NCI-H2227 (cell line): ENCODE data around the gene OTUB1.
A peak's percentile ranks its signal among the peaks of the same experiment; 100 is the strongest.

Experiments
- DNase-seq: peaks from one replicate; lab custom pipeline; 2025; ENCODE audit not compliant: unreplicated experiment; lab: John Stamatoyannopoulos, UW

OTUB1 gene

DNA sequence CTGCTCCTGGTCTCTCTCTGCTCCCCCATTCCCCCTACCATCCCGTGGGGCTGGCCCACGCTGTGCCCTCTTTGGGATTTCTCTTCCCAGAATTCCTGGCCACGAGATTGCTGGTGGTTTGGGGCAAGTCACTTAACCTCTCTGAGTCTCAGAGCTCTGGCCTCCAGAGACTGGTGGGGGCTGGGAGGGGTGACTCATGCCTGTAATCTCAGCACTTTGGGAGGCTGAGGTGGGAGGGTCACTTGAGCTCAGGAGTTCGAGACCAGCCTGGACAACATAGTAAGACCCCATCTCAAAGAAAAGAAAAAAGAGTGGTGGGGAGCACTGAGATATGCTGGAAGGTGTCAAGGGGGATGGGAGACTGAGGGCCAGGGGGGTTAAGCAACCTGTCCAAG, 18.3 kb downstream of the OTUB1 start:
- no peak for DNase-seq

DNA sequence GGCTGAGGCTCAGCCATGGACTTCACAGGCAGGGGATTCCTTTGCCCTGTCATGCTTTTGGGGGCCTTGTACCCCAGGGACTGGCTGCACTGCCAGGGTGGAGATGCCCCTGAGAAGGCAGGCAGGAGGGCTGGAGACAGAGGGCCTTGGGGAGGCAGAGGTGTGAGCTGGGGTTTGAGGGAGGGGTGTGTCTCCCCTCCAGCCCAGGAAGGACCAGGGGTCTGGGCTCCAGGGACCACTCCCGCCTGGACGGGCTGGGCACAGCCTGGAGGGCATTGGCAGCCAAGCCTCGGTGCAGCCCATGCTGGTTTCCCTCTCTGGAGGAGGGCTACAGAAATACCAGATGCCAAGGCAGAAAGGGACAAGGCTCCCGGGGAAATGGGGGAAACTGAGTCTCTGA, 19.5 kb downstream of the OTUB1 start:
- DNase-seq: no peak

DNA sequence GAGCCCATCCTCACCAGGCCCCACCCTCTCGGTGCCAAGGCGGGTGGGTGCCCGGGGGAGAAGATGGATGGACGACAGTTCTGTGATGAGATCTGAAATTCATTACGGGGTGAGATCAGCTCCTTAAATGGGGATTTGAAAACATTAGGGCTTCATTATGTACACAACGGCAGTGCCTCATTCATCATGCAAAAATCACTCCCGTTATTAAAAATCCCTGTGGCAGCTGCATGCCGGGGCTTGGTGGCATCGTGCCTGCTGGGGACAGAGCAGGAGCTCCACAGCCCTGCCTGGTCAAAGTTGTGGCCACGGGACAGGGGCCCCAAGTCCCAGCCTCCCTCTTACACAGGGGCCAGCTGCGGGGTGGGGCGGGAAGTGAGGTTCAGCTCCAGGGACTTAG, 20.2 kb downstream of the OTUB1 start:
- DNase-seq: no peak

DNA sequence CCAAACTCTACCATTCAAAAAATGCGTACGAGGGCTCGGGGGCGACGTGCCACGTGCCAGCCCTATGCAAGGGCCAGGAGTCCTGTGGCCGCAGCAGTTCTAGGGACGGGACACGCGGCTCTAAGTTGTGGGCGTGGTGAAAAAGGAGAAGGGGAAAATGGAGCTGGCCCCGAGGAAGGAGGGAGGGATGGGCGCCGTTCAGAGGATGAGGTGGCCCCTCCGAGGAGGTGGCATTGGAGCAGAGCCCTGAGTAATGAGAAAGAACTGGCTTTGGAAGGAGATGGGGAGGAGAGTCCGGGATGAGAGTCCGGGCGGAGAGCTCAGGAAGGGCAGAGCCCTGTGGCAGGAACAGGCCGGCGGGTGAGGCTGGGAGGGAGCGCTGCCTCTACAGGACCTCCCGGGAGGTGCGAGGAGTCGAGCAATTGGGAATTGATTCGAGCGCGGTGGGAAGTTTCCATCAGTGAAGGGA, 21.0 kb downstream of the OTUB1 start:
- DNase-seq: peak; percentile 62

DNA sequence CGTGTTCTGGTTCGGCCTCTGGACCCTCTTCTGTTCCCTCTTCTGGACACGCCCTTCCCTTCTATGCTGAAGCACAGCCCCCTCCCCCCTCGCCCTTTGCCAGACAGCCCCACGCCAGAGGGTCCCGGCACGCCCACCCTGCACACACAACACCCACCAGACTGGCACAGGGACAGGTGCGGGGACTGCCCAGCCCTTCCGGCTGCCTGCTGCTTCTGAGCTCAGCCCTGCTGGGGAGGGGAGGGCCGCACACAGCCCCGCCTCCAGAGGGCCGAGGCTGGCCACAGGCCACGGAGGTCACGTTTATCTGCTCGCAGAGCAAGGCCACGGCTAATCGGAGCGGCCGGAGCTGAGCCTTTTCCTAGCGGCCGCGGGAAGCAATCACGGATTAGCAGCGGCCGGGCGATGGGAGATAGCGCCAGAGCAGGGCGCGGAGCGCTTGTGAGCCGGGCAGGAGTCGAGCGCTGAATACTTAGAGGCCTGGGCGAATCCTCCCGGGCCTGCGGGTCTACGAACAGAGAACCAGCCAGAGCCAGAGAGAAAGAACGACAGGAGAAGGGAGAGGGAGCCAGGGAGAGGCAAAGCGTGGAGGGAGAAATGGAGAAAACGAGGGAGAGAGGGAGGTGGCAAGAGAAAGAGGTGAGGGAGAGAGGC, 21.5 kb downstream of the OTUB1 start:
- DNase-seq: peak; percentile 86

DNA sequence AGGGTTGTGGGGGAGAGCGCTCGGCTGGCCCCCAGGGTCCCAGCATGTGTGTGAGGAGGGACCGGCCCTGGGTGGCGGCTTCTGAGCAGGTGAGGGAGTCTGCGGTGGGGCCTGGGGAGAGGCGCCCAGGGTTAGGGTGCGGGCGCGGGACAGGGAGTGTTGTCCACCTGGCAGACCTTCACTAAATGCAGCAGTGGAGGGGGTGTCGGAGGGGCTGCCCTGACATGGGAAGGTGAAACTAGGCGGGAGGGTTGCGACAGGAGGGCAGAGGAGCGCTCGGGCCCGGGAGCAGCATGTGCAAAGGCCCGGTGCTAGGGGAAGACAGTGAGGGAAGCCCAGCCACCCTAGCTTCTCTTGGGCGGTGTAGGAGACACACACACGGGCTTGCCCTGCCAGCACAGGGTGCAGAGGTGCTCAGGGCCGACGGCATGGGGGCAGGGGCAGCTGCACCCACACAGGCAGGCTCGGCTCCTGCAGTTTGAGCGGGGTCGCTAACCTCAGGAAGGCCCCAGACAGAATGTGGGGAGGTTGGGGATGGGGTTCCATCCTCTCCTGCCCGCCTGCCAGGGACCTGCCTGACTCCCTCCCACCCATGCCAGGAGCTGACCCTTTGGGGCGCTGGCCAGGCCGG, 22.2 kb downstream of the OTUB1 start:
- no peak for DNase-seq

DNA sequence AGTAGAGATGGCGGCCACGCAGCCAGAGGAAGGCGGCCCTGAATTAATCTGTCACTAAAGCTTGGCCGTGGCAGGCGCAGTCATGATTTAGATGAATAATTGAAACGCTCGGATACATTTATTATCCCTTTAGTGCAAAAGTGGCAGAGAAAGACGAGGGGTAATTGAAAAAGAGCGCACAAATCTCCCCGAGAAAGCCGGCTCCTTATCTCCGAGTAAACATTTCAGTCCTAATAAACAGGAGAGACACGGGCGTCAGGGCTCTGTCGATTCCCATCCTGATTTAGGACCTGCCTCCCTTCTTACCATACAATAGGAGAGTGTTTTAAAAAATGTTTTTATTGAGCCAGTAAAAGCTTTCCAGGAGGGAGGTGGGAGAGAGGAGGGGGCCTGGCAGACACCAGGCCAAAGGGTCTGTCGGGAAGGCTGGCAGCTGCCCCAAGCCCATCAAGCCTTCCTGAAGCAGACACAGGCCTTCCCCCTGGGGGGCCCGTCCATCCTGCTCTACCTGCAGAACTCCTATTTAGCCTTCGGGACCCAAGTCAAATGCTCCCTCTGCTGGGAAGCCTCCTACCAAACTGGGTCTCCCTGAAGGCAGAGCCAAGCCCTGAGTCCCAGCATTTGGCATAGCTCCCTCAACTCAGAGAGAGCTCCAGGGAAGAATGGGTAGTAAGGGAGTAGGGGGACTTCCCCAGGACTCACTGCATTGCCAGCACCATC, 22.8 kb downstream of the OTUB1 start:
- no peak for DNase-seq

DNA sequence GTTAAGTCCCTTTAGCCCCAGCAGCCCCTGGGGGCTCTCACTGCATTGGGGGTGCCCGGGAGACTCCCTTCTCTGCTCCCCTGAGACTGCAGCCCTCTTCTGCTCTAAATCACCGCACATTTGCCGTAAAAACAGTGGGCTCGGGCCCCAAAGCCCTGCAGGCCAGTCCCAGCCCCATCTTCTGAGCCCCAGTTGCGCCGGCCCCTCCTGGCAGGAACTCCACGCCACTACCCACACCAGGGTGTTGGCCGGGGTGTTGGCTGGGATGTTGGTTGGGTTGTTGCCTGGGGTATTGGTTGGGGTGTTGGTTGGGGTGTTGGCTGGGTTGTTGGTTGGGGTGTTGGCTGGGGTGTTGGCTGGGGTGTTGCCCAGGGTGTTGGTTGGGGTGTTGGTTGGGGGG, 23.5 kb downstream of the OTUB1 start:
- DNase-seq: no peak

DNA sequence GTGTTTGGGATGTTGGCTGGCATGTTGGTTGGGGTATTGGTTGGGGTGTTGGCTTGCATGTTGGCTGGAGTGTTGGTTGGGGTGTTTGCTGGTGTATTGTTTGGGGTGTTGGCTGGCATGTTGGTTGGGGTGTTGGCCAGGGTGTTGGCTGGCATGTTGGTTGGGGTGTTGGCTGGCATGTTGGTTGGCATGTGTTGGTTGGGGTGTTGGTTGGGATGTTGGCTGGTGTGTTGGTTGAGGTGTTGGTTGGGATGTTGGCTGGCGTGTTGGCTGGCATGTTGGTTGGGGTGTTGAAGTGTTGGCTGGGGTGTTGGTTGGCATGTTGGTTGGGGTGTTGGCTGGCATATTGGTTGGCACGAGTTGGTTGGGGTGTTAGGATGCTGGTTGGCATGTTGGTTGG, 24.5 kb downstream of the OTUB1 start:
- DNase-seq: no peak

DNA sequence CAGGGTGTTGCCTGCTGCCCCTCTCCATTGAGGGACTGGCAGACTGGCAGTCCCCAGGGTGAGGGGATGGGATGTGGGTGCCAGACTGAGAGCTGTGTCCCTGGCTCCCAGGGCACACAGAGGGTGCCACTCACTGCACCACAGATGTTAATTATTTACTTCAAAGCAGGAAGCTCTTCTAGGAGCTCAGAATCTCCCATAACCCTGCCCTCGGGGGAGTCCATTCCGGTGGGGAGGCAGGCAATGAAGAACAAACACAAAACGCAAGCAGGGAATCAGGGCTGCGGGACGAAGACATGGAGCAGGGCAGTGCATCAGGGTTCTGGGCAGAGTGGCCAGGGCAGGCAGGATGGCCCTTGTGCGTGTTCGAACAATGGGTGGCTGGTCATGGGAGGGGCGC, 25.1 kb downstream of the OTUB1 start:
- no peak for DNase-seq

DNA sequence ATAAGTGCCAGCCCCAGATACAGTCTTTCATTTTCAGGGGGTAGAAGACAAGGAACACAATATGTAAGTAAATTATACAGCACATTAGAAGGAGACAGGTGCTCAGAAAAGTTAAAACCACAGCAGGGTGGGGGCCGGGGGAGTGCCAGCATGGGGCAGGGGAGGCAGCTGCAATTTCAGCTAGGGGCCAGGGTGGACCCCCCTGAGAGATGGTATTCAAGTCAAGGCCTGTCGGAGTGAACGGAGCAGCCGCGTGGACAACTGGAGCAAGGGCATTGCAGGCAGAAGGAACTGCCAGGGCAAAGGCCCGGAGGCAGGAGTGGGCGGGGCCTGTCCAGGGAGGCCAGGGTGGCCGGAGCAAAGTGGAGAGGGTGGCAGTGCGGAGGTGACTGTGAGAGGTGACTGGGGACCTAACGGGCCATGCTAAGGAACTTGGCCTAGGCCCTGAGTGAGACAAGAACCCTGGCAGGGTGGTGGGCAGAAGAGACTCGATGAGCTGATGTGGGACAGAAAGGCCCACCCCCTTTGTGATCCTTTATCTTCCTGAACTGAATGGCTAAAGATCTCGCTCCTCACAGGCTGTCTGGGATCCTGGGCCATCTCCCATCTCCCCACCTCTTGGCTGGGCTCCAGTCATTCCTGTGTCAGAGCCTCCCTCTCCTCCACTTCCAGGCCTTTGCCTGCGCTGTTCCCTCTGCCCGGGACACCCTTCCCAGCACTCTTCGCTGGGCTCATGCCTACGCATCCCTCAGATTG, 27.1 kb downstream of the OTUB1 start:
- DNase-seq: no peak

DNA sequence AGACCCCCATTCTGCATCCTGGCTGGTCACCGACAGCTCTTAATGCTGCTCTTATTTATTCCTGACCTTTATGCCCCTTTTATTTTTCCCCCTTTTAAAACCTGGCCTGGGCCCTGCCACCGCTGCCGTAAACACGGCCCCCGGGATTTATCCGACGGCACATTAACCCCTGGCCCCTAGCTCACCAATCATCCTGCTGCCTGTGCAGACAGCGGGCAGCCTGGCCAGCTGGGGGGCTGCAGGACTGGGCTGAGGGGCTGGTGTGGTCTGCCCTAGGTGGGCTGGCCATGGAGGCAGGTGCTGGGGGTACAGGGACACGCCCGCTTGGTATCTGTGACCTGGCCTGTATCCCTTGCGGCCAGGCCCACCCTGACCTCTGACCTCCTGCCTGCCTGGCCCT, 28.1 kb downstream of the OTUB1 start:
- peak; percentile 33 for DNase-seq

DNA sequence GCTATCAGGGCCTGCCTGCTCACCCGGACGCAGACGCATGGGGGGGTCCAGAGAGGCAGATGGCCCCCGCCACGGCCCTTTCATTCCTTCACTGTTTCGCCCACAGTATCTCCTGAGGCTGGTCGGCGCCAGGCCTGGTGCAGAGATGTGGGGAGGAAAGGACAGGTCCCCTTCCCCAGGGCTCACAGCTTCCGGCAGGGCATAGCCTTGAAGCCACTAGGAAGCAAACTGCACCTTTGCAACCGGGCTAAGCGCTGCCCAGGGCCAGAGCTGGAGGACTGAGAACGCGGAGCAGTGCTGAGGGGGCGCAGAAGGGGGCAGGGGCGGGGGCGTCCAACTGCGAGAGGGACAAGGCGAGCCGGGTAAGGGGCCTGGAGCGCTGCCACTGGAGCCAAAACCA, 29.3 kb downstream of the OTUB1 start:
- no peak for DNase-seq

DNA sequence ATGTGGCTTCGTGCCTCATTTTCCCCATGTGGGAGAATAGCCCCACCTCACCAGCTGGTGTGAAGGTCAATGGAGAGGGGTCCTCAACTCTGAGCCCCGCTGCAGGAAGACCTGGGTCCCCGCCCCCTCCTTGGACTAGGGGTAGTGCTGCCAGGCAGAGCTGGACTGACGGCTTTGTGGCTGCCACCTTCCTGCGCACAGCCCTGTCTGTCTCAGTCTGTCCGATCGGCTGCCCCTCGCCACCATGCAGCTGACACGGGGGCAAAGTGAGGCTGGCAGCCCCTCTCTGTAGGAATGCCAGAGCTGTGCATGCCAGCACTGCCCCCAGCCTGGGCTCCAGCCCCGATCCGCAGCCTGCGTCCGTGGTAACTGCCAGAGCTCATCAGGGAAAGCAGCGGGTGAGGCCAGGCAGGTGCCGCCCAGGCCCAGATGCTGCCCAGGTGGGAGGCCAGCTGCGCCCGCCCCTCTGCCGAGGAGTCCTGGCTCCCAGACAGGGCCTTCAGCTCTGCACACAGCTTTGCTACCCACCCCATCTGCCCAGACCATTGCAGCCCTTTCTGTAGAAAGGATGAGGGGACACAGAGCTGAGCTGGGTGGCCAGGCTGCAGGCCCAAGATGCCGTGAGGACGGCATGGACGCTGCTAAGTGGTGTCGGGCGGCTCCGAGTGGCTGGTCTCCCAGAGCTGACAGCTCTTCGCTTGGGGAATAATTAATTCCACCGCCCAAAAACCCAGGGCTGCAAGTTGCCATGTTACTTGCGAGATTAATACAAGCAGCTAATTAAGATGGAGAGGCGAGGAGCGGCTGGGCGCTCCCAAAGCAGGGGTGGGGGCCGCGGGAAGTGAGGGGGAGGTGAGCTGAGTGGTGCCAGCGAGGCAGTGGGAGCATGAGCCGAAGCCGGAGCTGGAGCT, 30.0 kb downstream of the OTUB1 start:
- peak; percentile 27 for DNase-seq

DNA sequence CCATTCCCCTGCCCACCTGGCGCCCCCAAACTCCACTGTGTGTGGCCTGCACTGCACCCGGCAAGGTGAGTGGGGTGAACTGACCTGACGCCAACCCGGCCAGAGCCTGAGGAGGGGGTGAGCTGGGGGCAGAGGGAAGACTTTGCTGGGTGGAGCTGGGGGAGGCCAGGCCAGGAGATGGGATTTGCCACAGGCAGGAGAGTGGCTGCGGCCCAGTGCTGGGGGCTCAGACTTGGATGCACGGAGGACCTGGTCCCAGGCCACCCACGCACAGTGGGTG, 31.6 kb downstream of the OTUB1 start:
- DNase-seq: no peak

DNA sequence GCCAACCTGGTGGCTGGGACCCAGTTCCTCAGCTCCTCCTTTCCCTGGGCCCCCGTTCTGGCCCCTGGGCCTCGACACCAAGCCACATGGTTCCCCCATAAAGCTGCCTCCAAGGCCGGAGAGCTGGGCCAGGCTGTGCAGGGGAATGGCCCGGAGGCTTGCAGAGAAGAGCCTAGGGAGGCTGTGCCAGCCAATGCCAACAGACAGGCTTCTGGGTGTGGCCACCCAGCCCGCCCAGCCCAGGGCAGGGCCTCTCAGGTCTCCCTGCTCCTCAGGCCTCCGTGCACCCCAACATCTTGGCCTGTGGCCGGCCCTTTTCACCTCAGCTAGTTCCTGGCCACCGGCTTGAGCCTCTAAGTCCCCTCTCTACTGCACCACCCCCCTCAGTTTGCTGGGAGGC, 32.1 kb downstream of the OTUB1 start:
- no peak for DNase-seq

DNA sequence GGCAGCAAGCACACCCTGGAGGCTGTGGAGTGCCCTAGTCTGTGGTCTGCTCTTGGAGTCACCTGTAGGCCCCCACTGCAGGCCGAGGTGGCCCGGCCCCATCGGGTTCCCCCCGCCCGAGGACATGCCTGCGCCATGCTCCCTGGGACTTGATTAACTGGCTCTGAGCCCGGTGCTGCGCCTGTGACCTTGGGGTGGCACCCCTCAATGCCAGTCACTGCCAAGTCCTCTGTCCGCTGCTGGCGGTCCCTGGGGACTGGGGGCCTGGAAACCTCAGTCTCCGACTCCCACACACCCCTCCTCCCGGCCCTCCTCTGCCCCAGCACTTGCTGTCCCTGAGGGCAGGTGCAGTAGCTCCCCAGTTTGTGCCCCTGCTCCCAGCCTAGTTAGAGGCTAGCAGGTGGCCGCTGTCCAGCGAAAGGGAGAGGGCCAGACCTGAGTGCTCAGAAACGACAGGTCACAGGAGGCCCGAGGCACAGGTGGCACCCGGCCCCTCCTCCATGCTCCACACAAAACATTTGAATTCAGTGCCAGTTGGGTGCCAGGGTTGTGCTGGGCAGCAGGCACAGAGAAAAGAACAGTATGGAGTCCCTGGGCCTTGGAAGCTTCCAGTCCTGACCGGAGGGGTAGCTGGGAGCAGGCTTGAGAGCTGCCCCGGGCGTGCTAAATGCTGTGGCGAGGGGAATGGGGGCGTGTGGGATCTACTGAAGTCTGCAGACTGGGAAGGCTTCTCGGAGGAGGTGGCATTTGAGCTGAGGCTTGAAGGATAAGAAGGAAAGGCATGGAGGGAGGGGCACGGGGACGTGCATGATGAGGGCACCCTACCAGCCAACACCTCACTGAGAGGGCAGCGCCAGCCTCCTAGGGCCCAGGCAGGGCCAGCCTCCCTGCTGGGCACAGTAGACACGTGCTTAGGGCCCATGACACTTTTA, 33.1 kb downstream of the OTUB1 start:
- DNase-seq: no peak

DNA sequence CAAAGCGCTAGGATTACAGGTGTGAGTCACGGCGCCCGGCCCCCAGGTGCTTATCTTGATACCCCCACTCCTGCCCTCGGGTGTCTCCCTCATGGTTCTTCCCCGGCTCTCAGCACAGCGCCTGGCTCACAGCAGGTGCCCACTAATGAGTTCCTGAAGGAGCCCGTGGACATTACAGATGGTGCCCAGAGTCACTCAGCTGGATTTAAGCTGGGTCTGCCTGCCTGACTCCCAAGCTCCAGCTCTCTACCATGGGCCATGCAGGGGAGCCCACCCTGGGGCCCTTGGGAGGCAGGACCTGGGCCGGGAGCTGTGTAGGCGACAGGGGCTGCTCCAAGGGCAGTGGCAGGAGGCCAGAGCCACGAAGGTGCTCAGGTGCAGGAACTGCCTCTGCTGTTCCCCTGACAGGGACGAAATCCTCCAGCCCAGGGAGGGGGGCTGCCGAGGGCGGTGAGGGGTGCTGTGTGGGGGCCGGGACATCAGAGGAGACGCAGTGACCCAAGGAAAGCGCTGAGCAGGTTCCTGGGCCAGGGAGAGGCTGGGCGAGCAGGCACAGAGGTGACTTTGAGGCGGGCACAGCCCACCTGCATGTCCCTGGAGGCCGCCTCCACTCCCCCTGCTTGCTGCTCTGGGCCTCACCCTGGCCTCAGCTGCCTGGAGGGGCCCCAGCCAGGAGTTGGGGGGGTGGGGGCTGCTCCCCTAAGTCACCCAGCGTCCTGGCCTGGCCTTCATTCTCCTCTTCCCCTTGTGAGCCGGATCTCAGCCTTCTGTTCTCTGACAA, 34.9 kb downstream of the OTUB1 start:
- peak; percentile 39 for DNase-seq

DNA sequence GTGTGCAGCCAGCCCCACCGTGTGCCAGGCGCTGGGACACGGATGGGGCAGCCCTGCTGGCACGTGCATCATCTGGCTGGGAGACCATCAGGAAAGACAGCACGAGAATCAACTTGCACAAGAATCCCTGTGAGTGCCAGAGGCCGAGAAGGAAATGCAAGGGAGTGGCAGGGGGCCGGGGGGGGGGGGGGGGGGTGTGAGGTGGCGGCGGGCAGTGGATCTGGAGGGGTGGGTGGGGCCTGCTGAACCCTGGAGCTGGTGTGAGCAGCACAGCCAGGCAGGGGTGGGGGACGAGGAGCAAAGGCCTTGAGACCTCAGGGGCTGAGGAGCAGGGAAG, 35.5 kb downstream of the OTUB1 start:
- DNase-seq: peak; percentile 34
